NT2/D1 (cell line): ENCODE data around the gene KCNE1.

Source experiments
- SUZ12 ChIP-seq: IDR thresholded peaks from 2 replicates; pipeline ENCODE4 v1.6.1; 2011; ENCODE audit not compliant: insufficient read length, insufficient read depth; ENCODE audit errors: extremely low read depth
- YY1 ChIP-seq: IDR thresholded peaks from 2 replicates; pipeline ENCODE4 v1.6.1; 2011; ENCODE audit not compliant: insufficient read length, insufficient read depth
- ZNF274 ChIP-seq: IDR thresholded peaks from 2 replicates; pipeline ENCODE4 v1.6.1; 2011; ENCODE audit warnings: mild to moderate bottlenecking, low read depth, low read length

DNA sequence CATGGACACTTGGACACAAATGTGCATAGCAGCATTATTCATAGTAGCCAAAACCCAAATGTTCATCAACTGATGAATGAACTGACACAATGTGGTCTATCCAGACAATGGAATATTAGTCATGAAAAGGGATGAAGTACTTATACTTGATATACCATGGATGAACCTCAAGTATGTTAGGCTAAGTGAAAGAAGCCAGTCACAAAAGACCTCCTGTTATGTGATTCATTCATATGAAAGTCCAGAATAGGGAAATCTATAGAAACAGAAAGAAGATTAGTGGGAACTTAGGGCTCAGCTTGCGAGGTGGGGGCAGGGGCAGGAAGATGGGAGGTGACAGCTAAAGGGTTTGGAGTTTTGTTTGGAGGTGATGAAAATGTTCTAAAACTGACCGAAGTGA is 7.4 kb downstream of the KCNE1 start:
- TF ChIP-seq SUZ12: no peak
- TF ChIP-seq YY1: no peak
- no peak for TF ChIP-seq ZNF274
